ENCODE data around the gene LRRC1. TPM values are rescaled to one million over a fixed set of nuclear protein-coding genes. Genes with fewer than 3 reads are reported as not detected.

The LRRC1 gene
- total and polyA plus RNA-seq, 2 experiments from 2014 or later: 11.3 to 16.6 TPM

DNA sequence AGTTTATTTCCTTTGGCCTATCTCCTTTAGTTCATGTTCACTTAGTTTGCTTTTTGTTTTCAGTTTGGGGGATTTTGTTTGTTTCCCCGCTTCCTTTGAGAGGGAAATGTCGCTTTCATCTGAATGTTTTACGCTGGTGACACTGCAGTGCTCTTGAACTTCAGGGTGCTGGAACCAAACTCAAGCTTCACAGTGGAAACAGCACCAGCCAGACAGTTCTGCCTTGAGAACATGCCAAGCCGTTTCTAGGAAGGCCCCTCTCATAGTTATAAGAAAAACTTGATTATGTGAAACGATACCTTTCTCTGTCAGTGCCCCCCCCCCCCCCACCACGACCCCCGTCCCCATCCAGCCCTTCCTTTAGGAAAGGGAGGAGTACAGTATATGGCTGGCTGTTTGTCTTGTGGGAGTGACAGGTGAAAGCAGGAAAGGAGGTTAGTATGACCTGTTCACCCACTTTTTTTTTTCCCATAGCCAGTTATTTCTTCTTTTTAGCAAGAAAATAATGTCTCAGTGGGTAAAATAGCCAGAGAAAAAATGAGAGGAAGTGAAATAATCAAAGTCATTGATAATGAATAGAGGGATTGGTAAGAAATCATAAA lies 130.1 kb downstream of the LRRC1 start:
- Mint-ChIP-seq H3K9me3 (peaks cover 14% of the 10 kb centered on the region; the same call in 2 of the 3 replicates), H3K27me3 (ENCODE audit: insufficient read depth, low read depth, poor library complexity) (no peaks in the 10 kb centered on the region), H3K36me3 (ENCODE audit: low read depth) (peaks cover 32% of the 10 kb centered on the region; the same call in 2 of the 3 replicates), H3K4me1 (peaks cover 31% of the 10 kb centered on the region), H3K4me3 (no peak overlapping the region), H3K27ac (peak overlapping the region; percentile 43; the same call in 1 of the 2 replicates)
- no peaks in the 10 kb centered on the region for H4K20me1 ChIP-seq (replicated peaks; ENCODE audit: insufficient read depth)
- H2AFZ ChIP-seq: no peak overlapping the region
- no peaks in the 10 kb centered on the region for H3K9me2 ChIP-seq (ENCODE audit: insufficient read depth)
- H3K27ac ChIP-seq (ENCODE audit: low read depth): no peak overlapping the region
- no peaks in the 10 kb centered on the region for H3K27me3 ChIP-seq (ENCODE audit: insufficient read depth)
- no peak for DNase-seq (ENCODE audit: low spot score)
- no peak for ATAC-seq
- H3K4me3 ChIP-seq: no peak overlapping the region
- no peak overlapping the region for H3K4me2 ChIP-seq
- H3F3A ChIP-seq (replicated peaks; ENCODE audit: low read depth): no peaks in the 10 kb centered on the region
- no peak for TF ChIP-seq NANOG (IDR thresholded peaks at IDR 0.05; ENCODE audit: borderline replicate concordance)
- TF ChIP-seq CTCF (conservative IDR thresholded peaks at IDR 0.05; ENCODE audit: low read depth in 2 of 2): no peak
- TF ChIP-seq ETS1 (IDR thresholded peaks at IDR 0.05): no peak
- TF ChIP-seq, protein P1, sequence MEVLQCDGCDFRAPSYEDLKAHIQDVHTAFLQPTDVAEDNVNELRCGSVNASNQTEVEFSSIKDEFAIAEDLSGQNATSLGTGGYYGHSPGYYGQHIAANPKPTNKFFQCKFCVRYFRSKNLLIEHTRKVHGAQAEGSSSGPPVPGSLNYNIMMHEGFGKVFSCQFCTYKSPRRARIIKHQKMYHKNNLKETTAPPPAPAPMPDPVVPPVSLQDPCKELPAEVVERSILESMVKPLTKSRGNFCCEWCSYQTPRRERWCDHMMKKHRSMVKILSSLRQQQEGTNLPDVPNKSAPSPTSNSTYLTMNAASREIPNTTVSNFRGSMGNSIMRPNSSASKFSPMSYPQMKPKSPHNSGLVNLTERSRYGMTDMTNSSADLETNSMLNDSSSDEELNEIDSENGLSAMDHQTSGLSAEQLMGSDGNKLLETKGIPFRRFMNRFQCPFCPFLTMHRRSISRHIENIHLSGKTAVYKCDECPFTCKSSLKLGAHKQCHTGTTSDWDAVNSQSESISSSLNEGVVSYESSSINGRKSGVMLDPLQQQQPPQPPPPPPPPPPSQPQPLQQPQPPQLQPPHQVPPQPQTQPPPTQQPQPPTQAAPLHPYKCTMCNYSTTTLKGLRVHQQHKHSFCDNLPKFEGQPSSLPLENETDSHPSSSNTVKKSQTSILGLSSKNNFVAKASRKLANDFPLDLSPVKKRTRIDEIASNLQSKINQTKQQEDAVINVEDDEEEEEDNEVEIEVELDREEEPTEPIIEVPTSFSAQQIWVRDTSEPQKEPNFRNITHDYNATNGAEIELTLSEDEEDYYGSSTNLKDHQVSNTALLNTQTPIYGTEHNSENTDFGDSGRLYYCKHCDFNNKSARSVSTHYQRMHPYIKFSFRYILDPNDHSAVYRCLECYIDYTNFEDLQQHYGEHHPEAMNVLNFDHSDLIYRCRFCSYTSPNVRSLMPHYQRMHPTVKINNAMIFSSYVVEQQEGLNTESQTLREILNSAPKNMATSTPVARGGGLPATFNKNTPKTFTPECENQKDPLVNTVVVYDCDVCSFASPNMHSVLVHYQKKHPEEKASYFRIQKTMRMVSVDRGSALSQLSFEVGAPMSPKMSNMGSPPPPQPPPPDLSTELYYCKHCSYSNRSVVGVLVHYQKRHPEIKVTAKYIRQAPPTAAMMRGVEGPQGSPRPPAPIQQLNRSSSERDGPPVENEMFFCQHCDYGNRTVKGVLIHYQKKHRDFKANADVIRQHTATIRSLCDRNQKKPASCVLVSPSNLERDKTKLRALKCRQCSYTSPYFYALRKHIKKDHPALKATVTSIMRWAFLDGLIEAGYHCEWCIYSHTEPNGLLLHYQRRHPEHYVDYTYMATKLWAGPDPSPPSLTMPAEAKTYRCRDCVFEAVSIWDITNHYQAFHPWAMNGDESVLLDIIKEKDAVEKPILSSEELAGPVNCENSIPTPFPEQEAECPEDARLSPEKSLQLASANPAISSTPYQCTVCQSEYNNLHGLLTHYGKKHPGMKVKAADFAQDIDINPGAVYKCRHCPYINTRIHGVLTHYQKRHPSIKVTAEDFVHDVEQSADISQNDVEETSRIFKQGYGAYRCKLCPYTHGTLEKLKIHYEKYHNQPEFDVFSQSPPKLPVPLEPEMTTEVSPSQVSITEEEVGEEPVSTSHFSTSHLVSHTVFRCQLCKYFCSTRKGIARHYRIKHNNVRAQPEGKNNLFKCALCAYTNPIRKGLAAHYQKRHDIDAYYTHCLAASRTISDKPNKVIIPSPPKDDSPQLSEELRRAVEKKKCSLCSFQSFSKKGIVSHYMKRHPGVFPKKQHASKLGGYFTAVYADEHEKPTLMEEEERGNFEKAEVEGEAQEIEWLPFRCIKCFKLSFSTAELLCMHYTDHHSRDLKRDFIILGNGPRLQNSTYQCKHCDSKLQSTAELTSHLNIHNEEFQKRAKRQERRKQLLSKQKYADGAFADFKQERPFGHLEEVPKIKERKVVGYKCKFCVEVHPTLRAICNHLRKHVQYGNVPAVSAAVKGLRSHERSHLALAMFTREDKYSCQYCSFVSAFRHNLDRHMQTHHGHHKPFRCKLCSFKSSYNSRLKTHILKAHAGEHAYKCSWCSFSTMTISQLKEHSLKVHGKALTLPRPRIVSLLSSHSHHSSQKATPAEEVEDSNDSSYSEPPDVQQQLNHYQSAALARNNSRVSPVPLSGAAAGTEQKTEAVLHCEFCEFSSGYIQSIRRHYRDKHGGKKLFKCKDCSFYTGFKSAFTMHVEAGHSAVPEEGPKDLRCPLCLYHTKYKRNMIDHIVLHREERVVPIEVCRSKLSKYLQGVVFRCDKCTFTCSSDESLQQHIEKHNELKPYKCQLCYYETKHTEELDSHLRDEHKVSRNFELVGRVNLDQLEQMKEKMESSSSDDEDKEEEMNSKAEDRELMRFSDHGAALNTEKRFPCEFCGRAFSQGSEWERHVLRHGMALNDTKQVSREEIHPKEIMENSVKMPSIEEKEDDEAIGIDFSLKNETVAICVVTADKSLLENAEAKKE (CRISPR knock-in tag; IDR thresholded peaks at IDR 0.05): no peak
- TF ChIP-seq JUNB (IDR thresholded peaks at IDR 0.05; ENCODE audit: unreplicated experiment): no peak
- no peak for TF ChIP-seq POLR2AphosphoS5 (IDR thresholded peaks at IDR 0.05; ENCODE audit: low read depth)
- TF ChIP-seq, protein P2, sequence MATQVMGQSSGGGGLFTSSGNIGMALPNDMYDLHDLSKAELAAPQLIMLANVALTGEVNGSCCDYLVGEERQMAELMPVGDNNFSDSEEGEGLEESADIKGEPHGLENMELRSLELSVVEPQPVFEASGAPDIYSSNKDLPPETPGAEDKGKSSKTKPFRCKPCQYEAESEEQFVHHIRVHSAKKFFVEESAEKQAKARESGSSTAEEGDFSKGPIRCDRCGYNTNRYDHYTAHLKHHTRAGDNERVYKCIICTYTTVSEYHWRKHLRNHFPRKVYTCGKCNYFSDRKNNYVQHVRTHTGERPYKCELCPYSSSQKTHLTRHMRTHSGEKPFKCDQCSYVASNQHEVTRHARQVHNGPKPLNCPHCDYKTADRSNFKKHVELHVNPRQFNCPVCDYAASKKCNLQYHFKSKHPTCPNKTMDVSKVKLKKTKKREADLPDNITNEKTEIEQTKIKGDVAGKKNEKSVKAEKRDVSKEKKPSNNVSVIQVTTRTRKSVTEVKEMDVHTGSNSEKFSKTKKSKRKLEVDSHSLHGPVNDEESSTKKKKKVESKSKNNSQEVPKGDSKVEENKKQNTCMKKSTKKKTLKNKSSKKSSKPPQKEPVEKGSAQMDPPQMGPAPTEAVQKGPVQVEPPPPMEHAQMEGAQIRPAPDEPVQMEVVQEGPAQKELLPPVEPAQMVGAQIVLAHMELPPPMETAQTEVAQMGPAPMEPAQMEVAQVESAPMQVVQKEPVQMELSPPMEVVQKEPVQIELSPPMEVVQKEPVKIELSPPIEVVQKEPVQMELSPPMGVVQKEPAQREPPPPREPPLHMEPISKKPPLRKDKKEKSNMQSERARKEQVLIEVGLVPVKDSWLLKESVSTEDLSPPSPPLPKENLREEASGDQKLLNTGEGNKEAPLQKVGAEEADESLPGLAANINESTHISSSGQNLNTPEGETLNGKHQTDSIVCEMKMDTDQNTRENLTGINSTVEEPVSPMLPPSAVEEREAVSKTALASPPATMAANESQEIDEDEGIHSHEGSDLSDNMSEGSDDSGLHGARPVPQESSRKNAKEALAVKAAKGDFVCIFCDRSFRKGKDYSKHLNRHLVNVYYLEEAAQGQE (IDR thresholded peaks at IDR 0.05; ENCODE audit: unreplicated experiment): no peak
- TF ChIP-seq ZNF331 (CRISPR knock-in tag; IDR thresholded peaks at IDR 0.05; ENCODE audit: low read depth): no peak
- no peak for TF ChIP-seq EZH2 (IDR thresholded peaks at IDR 0.05; ENCODE audit: low read depth, unreplicated experiment)
- no peak for TF ChIP-seq STAT1 (IDR thresholded peaks at IDR 0.05; ENCODE audit: unreplicated experiment)
- TF ChIP-seq EZH2phosphoT487 (IDR thresholded peaks at IDR 0.05; ENCODE audit: unreplicated experiment): no peak
- TF ChIP-seq ZNF114 (CRISPR knock-in tag; IDR thresholded peaks at IDR 0.05): no peak
- TF ChIP-seq CREB1 (CRISPR knock-in tag; IDR thresholded peaks at IDR 0.05; ENCODE audit: low read depth): no peak
- peaks cover 30% of the 10 kb centered on the region for H3K4me1 ChIP-seq (ENCODE audit: insufficient read depth)
- H3K36me3 ChIP-seq (ENCODE audit: insufficient read depth): no peaks in the 10 kb centered on the region
- H3K79me2 ChIP-seq (replicated peaks; ENCODE audit: insufficient read depth): no peaks in the 10 kb centered on the region
